Ishikawa (cell line): ENCODE measurements around the gene GASK1A.

ENCODE experiments used
- CREB1 ChIP-seq: IDR thresholded peaks from 2 replicates; pipeline ENCODE4 v1.6.1; 2012; ENCODE audit warnings: low read depth
- EP300 ChIP-seq: IDR thresholded peaks from 2 replicates; pipeline ENCODE4 v1.6.1; 2012; ENCODE audit warnings: borderline replicate concordance
- MAX ChIP-seq: IDR thresholded peaks from 2 replicates; pipeline ENCODE4 v1.6.1; 2012
- NFIC ChIP-seq: IDR thresholded peaks from 2 replicates; pipeline ENCODE4 v1.6.1; 2012
- RAD21 ChIP-seq: IDR thresholded peaks from 2 replicates; pipeline ENCODE4 v1.6.1; 2012; ENCODE audit warnings: low read depth
- REST ChIP-seq: IDR thresholded peaks from 2 replicates; pipeline ENCODE4 v1.6.1; 2012; ENCODE audit warnings: low read depth, mild to moderate bottlenecking
- TAF1 ChIP-seq: IDR thresholded peaks from 2 replicates; pipeline ENCODE4 v1.6.1; 2012; ENCODE audit warnings: low read depth, mild to moderate bottlenecking
- TCF12 ChIP-seq: IDR thresholded peaks from 2 replicates; pipeline ENCODE4 v1.6.1; 2012; ENCODE audit warnings: low read depth
- TEAD4 ChIP-seq: IDR thresholded peaks from 2 replicates; pipeline ENCODE4 v1.6.1; 2012
- USF1 ChIP-seq: IDR thresholded peaks from 2 replicates; pipeline ENCODE4 v1.6.1; 2012
- YY1 ChIP-seq: IDR thresholded peaks from 2 replicates; pipeline ENCODE4 v1.6.1; 2012; ENCODE audit warnings: low read depth
- ZBTB7A ChIP-seq: IDR thresholded peaks from 2 replicates; pipeline ENCODE4 v1.6.1; 2012; ENCODE audit warnings: low read depth

- no peak for TF ChIP-seq YY1
- no peak for TF ChIP-seq EP300
- no peak for TF ChIP-seq MAX
- TF ChIP-seq TAF1, result no peak
- TF ChIP-seq NFIC, result no peak
- TF ChIP-seq TEAD4, result no peak
- TF ChIP-seq REST, result no peak
- no peak for TF ChIP-seq TCF12
- TF ChIP-seq CREB1, result no peak
- no peak for TF ChIP-seq USF1
- TF ChIP-seq ZBTB7A, result no peak
- TF ChIP-seq RAD21, result no peak
Observed at GRCh38 chr3:42960786-42961185, 18.3 kb upstream of the GASK1A start.
